Subcutaneous abdominal adipose tissue (tissue), 5 donors: ENCODE data around the gene GTPBP3.

Experiments
- H3K27ac ChIP-seq: one replicate; pipeline ENCODE4 v1.7.0; 2013; ENCODE audit warnings: low read depth, mild to moderate bottlenecking, inconsistent platforms, low read length, moderate library complexity
- H3K27me3 ChIP-seq, 5 donors: one replicate each; pipeline ENCODE4 v1.7.0; 2013; ENCODE audit warnings: low read length in 5 of 5, inconsistent platforms in 1 of 5; ENCODE audit not compliant: control insufficient read depth in 5 of 5, insufficient read depth in 4 of 5
- H3K36me3 ChIP-seq, 5 donors: one replicate each; pipeline ENCODE4 v1.7.0; 2013; ENCODE audit warnings: low read length in 5 of 5; ENCODE audit not compliant: control insufficient read depth in 5 of 5, insufficient read depth in 5 of 5
- H3K4me1 ChIP-seq, 5 donors: one replicate each; pipeline ENCODE4 v1.7.0; 2013; ENCODE audit warnings: low read length in 5 of 5, mild to moderate bottlenecking in 3 of 5, moderate library complexity in 1 of 5; ENCODE audit not compliant: control insufficient read depth in 5 of 5, insufficient read depth in 5 of 5
- H3K4me3 ChIP-seq, 5 donors: one replicate each; pipeline ENCODE4 v1.7.0; 2013; ENCODE audit warnings: low read length in 5 of 5, low read depth in 1 of 5
- H3K9ac ChIP-seq, 5 donors: one replicate each; pipeline ENCODE4 v1.7.0; 2013; ENCODE audit warnings: low read length in 5 of 5, mild to moderate bottlenecking in 4 of 5, moderate library complexity in 3 of 5
- H3K9me3 ChIP-seq, 5 donors: one replicate each; pipeline ENCODE4 v1.7.0; 2013; ENCODE audit warnings: low read length in 5 of 5; ENCODE audit not compliant: control insufficient read depth in 5 of 5
- donor health status: healthy.
- donor health status: healthy.
- donor health status: healthy.
- donor health status: healthy.
- donor health status: healthy.

Gene GTPBP3

DNA sequence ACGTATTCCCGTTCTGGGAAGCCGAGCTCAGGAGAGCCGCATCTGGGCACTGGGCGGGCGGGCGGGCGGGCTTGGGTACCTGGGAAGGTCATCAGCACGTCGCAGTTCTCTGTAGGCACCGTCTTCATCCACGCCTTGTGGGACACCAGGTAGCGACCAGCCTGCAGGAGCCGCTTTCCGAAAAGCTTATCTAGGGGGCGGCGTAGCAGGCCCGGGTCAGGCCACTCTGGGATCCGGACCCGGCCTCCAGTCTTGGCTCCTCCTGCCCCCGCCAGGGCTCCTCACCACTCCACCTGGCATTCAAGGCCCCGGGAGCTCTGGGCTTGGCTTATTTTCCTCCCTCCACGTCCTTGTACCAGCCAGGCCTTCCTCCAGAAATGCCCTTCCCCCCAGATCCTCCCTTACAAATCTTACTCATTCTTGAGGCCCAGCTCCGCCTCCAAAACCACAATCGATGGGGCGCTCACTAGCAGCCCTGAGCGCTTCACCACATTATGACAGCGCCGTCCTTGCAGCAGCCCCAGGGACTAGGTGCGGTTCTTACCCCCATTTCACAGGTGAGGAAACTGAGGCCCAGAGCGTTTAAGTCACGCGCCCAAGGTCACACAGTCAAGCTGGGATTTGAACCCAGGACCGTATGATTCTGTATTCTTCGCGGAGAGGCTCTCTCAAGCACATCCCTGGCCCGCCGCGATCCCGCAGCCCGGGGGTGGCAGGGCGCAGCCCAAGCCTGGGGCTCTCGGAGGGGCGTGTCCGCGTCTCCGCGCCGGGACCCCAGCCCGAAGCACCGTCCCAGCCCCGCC lies 3.5 kb upstream of the GTPBP3 start:
- Histone ChIP-seq H3K4me3 (peak overlapping the region; percentile 70 to 87 (median 80)), H3K27me3 (no peaks in the 10 kb centered on the region), H3K4me1 (peaks cover 3 to 59% (median 42%) of the 10 kb centered on the region in 5 donors), H3K27ac (peak overlapping the region; percentile 23), H3K9ac (peak overlapping the region in 4 of 5 donors; percentile 71 to 81 (median 74)), H3K9me3 (no peaks in the 10 kb centered on the region), H3K36me3 (peaks cover 0 to 26% (median 8%) of the 10 kb centered on the region in 5 donors)

DNA sequence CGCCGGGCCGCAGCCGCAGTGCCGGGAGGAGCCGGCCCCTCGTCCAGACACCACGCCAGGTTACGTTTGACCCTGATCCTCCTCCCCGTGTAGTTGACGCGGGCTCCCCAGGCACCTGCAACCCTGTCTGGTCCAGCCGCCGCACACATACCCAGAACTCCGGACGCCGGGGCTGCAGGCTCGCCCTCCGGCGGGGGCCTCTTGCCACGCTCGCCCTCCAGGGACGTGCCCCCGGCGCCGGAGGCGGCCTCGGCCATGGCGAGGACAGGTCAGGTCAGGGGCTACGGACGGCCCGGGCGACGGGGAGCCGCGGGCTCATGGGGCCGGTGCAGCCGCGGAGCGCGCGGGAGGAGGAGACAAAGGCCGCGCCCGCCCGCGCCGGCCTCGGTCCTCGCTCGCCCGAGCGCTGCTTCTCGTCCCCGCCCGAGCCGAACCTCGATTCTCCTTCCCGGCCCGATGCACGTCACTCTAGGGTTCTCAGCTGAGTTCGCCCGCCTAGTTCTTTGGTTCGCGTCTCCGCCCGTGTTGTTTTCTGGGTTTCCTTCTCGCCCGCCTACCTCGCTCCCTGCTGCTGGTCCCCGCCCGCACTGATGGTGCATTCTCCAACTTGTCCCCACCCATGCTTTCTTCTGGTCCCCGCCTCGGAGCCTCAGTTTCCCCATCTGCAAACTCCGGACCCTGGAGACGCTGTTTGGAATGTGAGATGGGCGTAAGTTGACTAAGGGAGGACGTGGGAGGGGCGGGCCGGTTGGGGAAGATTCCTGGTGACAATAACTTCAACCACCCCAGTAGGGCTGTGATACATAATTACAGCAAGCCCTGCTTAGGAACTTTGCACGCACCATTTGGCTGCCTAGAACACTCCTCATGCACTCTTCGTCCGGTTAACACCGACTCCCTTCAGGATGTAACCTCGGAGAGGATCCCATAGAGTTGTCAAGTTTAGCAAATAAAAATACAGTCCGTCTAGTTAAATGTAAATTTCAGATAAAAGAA lies 2.6 kb upstream of the GTPBP3 start, which contains the start of gene ANO8:
TSS of gene ANO8 (minus strand) at position 442 of the 996 bp plus-strand sequence. CDS start at position 257, 185 bp downstream.
- H3K9ac ChIP-seq: peak within 1 kb of the TSS in 4 of 5 donors; percentile 71 to 81 (median 74)
- no peaks in the 10 kb centered on the region for H3K9me3 ChIP-seq
- peak within 1 kb of the TSS; percentile 37 for H3K27ac ChIP-seq
- H3K27me3 ChIP-seq: no peaks in the 10 kb centered on the region
- peaks cover 3 to 52% (median 42%) of the 10 kb centered on the region in 5 donors for H3K4me1 ChIP-seq
- peak within 1 kb of the TSS; percentile 72 to 87 (median 81) for H3K4me3 ChIP-seq
- peaks cover 0 to 22% (median 11%) of the 10 kb centered on the region in 5 donors for H3K36me3 ChIP-seq

DNA sequence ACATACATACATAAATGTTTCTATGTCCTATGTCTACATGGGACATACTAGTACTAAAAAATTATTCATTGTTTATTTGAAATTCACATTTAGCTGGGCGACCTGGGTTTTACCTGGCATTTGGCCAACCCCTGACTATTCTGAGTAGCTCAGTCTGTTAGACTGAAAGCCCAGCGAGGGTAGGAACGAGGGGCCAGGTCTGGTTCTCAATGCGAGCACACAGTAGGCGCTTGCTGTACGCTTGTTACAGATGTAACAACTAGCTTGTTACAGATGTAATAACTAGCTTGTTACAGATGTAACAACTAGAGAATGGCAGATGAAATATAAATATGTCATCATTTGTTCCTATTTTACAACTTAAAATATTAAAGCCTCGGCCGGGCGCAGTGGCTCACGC lies 1.8 kb upstream of the GTPBP3 start:
- H3K9ac ChIP-seq: peak overlapping the region in 1 of 5 donors; percentile 53
- H3K4me1 ChIP-seq: peaks cover 3 to 54% (median 42%) of the 10 kb centered on the region in 5 donors
- H3K36me3 ChIP-seq: peaks cover 0 to 14% (median 6%) of the 10 kb centered on the region in 5 donors
- no peak overlapping the region for H3K27ac ChIP-seq
- peak overlapping the region in 1 of 5 donors; percentile 82 for H3K4me3 ChIP-seq
- no peaks in the 10 kb centered on the region for H3K9me3 ChIP-seq
- H3K27me3 ChIP-seq: no peaks in the 10 kb centered on the region

DNA sequence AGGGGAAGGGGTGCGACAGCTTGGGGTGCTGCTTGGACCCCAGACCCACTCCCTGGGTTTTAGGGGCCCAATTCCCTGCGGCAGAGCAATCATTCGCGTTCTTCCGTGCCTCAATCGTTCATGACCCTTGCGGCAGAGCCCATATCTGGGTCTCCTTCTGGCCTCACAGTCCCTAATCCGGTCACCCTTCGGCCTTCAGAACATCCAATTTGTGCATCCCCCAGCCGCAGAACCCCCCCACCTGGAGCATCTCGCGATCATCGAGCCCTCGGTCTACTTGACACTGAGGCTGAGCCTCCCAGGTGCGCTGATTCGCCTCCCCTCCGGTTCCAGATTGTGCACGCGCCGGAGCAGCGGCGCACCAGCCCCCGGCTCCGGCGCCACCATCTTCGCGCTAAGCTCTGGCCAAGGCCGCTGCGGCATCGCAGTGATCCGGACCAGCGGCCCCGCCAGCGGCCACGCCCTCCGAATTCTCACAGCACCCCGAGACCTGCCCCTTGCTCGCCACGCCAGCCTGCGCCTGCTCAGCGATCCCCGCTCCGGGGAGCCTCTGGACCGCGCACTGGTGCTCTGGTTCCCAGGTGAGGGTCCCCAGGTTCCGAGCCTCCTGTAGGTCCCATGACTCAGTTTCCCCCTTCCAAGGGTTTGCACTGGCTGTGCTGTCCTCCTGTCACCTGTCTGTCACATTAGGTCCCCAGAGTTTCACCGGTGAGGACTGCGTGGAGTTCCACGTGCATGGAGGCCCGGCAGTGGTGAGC lies 501 bp downstream of the GTPBP3 start:
- H3K27ac ChIP-seq: peak overlapping the region; percentile 95
- H3K4me3 ChIP-seq: peak overlapping the region; percentile 88 to 96 (median 94)
- H3K27me3 ChIP-seq: no peaks in the 10 kb centered on the region
- H3K9ac ChIP-seq: peak overlapping the region in 4 of 5 donors; percentile 63 to 93 (median 84)
- peaks cover 3 to 54% (median 42%) of the 10 kb centered on the region in 5 donors for H3K4me1 ChIP-seq
- no peaks in the 10 kb centered on the region for H3K9me3 ChIP-seq
- H3K36me3 ChIP-seq: peaks cover 0 to 17% (median 5%) of the 10 kb centered on the region in 5 donors

DNA sequence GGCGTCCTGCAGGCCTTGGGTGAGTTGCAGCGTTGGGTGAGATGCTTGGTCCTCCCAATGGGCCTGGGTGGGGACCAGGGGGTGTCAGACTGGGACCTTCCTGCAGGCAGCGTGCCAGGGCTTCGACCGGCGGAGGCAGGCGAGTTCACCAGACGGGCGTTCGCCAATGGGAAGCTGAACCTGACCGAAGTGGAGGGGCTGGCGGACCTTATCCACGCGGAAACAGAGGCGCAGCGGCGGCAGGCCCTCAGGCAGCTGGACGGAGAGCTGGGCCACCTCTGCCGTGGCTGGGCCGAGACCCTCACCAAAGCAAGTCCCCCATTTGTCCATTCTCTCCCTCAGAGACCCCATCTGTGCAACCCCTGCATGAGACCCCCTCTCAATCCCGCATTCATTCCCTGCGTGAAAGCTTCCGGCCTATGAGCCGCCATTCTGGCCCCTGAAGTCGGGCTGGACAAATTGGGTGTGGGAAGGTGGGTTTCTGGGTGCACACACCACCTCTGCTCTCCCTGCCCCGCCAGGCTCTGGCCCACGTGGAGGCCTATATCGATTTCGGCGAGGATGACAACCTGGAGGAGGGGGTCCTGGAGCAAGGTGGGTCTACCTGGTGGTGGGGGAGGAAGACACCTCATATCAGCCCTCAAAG lies 1.2 kb downstream of the GTPBP3 start:
- Histone ChIP-seq H3K36me3 (peaks cover 0 to 17% (median 5%) of the 10 kb centered on the region in 5 donors), H3K9ac (peak overlapping the region in 1 of 5 donors; percentile 93), H3K9me3 (no peaks in the 10 kb centered on the region), H3K4me3 (peak overlapping the region in 3 of 5 donors; percentile 88 to 96 (median 94)), H3K27ac (no peak overlapping the region), H3K4me1 (peaks cover 3 to 49% (median 38%) of the 10 kb centered on the region in 5 donors), H3K27me3 (no peaks in the 10 kb centered on the region)

DNA sequence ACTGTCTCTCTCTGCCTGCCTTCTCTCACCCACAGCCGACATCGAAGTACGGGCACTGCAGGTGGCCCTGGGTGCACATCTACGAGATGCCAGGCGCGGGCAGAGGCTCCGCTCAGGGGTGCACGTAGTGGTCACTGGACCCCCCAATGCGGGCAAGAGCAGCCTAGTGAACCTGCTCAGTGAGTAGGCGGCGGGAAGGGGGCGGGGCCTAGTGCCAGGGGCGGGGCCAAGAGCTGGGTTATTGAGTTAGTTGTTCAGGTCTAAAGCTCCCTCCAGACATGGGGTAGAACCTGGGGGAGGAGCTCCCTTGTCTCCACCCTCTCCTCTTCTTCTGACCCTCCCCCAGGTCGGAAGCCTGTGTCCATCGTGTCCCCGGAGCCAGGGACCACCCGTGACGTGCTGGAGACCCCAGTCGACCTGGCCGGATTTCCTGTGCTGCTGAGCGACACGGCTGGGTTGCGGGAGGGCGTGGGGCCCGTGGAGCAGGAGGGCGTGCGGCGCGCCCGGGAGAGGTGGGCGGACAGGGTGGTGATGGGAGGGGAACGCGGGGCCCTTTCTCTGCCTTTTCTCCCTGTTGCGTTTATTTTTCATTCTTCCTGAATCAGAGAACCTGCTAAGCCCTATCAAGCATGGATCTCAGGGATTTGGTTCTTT lies 1.9 kb downstream of the GTPBP3 start:
- H3K27me3 ChIP-seq: no peaks in the 10 kb centered on the region
- H3K27ac ChIP-seq: no peak overlapping the region
- H3K36me3 ChIP-seq: peaks cover 0 to 17% (median 5%) of the 10 kb centered on the region in 5 donors
- H3K4me1 ChIP-seq: peaks cover 3 to 43% (median 32%) of the 10 kb centered on the region in 5 donors
- H3K4me3 ChIP-seq: no peak overlapping the region
- no peaks in the 10 kb centered on the region for H3K9me3 ChIP-seq
- no peak overlapping the region for H3K9ac ChIP-seq

DNA sequence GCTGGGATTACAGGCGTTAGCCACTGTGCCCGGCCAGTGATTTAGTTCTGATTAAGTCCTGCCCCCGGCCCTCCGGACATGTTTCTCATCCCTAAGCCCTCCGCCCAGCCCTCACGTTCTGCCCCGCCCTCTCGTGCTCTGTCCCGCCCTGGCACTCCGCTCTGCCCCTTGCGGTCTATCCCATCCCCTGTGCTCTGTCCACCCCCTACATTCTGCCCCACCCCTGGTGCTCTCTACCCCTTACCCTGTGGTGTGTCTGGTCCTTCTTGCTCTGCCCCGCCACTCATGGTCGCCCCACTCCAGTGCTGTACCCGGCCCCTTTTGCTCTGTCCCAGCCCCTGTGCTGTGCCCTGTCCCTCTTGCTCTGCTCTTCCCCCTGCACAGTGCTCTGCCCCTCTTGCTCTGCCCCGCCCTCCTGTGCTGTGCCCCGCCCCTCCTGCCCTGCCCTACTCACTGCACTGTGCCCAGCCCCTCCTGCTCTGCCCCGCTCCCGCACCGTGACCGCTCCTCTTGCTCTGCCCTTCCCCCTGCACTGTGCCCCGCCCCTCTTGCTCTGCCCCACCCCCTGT lies 3.0 kb downstream of the GTPBP3 start:
- H3K9ac ChIP-seq: no peak overlapping the region
- H3K27ac ChIP-seq: no peak overlapping the region
- H3K4me1 ChIP-seq: peaks cover 0 to 32% (median 24%) of the 10 kb centered on the region in 5 donors
- no peaks in the 10 kb centered on the region for H3K27me3 ChIP-seq
- peaks cover 0 to 17% (median 5%) of the 10 kb centered on the region in 5 donors for H3K36me3 ChIP-seq
- no peaks in the 10 kb centered on the region for H3K9me3 ChIP-seq
- no peak overlapping the region for H3K4me3 ChIP-seq

DNA sequence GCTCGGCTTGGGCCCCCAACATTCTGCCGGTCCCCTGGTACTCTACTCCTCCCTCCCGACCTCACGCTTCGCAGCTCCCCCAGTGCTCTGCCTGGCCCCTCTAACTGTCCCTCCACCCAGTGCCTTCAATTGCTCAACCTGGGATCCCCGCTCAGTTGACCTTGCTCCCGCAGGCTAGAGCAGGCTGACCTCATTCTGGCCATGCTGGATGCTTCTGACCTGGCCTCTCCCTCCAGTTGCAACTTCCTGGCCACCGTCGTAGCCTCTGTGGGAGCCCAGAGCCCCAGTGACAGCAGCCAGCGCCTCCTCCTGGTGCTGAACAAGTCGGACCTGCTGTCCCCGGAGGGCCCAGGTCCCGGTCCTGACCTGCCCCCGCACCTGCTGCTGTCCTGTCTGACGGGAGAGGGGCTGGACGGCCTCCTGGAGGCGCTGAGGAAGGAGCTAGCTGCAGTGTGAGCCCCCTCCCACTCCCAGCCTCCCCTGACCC lies 3.6 kb downstream of the GTPBP3 start:
- Histone ChIP-seq H3K27me3 (no peaks in the 10 kb centered on the region), H3K4me3 (no peak overlapping the region), H3K9me3 (no peaks in the 10 kb centered on the region), H3K4me1 (peaks cover 0 to 27% (median 20%) of the 10 kb centered on the region in 5 donors), H3K36me3 (peaks cover 0 to 17% (median 5%) of the 10 kb centered on the region in 5 donors), H3K9ac (no peak overlapping the region), H3K27ac (no peak overlapping the region)
